ENCODE results near the gene MLH3. TPM values are rescaled to one million over a fixed set of nuclear protein-coding genes. Genes with fewer than 3 reads are reported as not detected.

The MLH3 gene
- total RNA-seq, 1 experiment from 2014 or later, result 23.0 TPM

GRCh38 chr14:75010472-75011093 is 40.7 kb downstream of the MLH3 start:
- Histone ChIP-seq H3K4me1 (ENCODE audit: insufficient read depth, low read length) (no peaks in the 10 kb centered on the region), H4K8ac (replicated peaks; ENCODE audit: insufficient read length, low read depth, low read length) (no peak overlapping the region), H3T11ph (ENCODE audit: low read length) (no peak overlapping the region), H3K27ac (ENCODE audit: insufficient read length, low read depth, low read length) (no peak overlapping the region), H3K9ac (ENCODE audit: extremely low read depth, insufficient read length, low read length) (no peak overlapping the region), H3K23me2 (ENCODE audit: insufficient read length, low read depth, low read length, poor library complexity, severe bottlenecking) (no peaks in the 10 kb centered on the region), H3K18ac (ENCODE audit: insufficient read length, low read depth, low read length) (no peak overlapping the region), H3K23ac (ENCODE audit: insufficient read length, low read depth, low read length) (no peak overlapping the region), H2BK20ac (ENCODE audit: low read depth, low read length, poor library complexity, severe bottlenecking) (no peak overlapping the region), H3K79me1 (ENCODE audit: insufficient read depth, low read depth, low read length, poor library complexity, severe bottlenecking) (no peaks in the 10 kb centered on the region), H3K56ac (ENCODE audit: insufficient read length, low read depth, low read length) (no peak overlapping the region), H2BK12ac (ENCODE audit: insufficient read length, low read depth, low read length) (no peak overlapping the region), H2BK15ac (ENCODE audit: low read depth, low read length) (no peak overlapping the region), H3K14ac (ENCODE audit: insufficient read depth, low read length) (no peak overlapping the region), H3K4me2 (ENCODE audit: insufficient read depth, insufficient read length, low read length) (no peak overlapping the region), H3K4ac (ENCODE audit: low read depth, low read length) (no peak overlapping the region), H3K79me2 (ENCODE audit: insufficient read depth, low read length) (no peaks in the 10 kb centered on the region), H2BK120ac (ENCODE audit: low read depth, low read length, poor library complexity, severe bottlenecking) (no peak overlapping the region), H3K27me3 (ENCODE audit: insufficient read depth, low read length) (no peaks in the 10 kb centered on the region), H3K9me3 (ENCODE audit: control insufficient read depth, low read depth, low read length) (no peaks in the 10 kb centered on the region), H2AK5ac (ENCODE audit: insufficient read length, low read length) (no peak overlapping the region), H4K91ac (ENCODE audit: insufficient read length, low read depth, low read length) (no peak overlapping the region), H2BK5ac (ENCODE audit: insufficient read length, low read length) (no peak overlapping the region), H4K5ac (ENCODE audit: insufficient read length, low read depth, low read length) (no peak overlapping the region), H2AFZ (ENCODE audit: low read length) (no peak overlapping the region), H4K20me1 (ENCODE audit: control insufficient read depth, insufficient read depth, insufficient read length) (no peaks in the 10 kb centered on the region)
- DNase-seq, result no peak
- Mint-ChIP-seq H3K4me1 (no peaks in the 10 kb centered on the region), H3K4me3 (no peak overlapping the region), H3K27me3 (ENCODE audit: low read depth) (no peaks in the 10 kb centered on the region), H3K36me3 (ENCODE audit: insufficient read depth in 1 of 3, low read depth in 3 of 3) (peaks cover 5 to 59% (median 42%) of the 10 kb centered on the region in 3 experiments; a peak in 6 of 7 replicates), H3K9me3 (no peaks in the 10 kb centered on the region), H3K27ac (no peak overlapping the region)
- WGBS (ENCODE audit: extremely low coverage, insufficient read length, low lambda C conversion rate), result no CpG with 5 or more reads among the region's 4 CpGs
- TF ChIP-seq CTCF (conservative IDR thresholded peaks at IDR 0.05), result no peak

Data from H9 (cell line).